ENCODE measurements around the gene WIZ. TPM values are rescaled to one million over a fixed set of nuclear protein-coding genes. Genes with fewer than 3 reads are reported as not detected.
A peak's percentile ranks its signal among the peaks of the same experiment; 100 is the strongest.

The WIZ gene
- total and polyA plus RNA-seq, 2 donors, result 2.9 to 13.3 TPM

- Histone ChIP-seq H3K9me3 (ENCODE audit: control insufficient read depth in 2 of 2, insufficient read depth in 1 of 2, low read length in 1 of 2) (peaks cover 0 to 1% of the 10 kb centered on the region in 2 donors), H3K4me1 (ENCODE audit: control insufficient read depth in 2 of 2, insufficient read depth in 2 of 2, low read length in 2 of 2) (peaks cover 6 to 22% of the 10 kb centered on the region in 2 donors), H3K4me3 (ENCODE audit: low read length in 2 of 2) (no peak overlapping the region), H3K27me3 (ENCODE audit: control insufficient read depth in 2 of 2, insufficient read depth in 1 of 2, low read length in 1 of 2) (no peaks in the 10 kb centered on the region), H3K36me3 (ENCODE audit: control insufficient read depth in 2 of 2, insufficient read depth in 2 of 2, low read length in 1 of 2) (peaks cover 0 to 7% of the 10 kb centered on the region in 2 donors), H3K27ac (ENCODE audit: low read depth in 1 of 2, low read length in 1 of 2) (no peak overlapping the region)
- 95% methylated on average over 2 of the region's 2 CpGs for WGBS
- no peak for DNase-seq (ENCODE audit: low read depth in 6 of 9, low spot score in 9 of 9)
Observed at GRCh38 chr19:15381429-15381828, 68.3 kb downstream of the WIZ start.

- Histone ChIP-seq H3K36me3 (ENCODE audit: control insufficient read depth in 2 of 2, insufficient read depth in 2 of 2, low read length in 1 of 2) (peaks cover 1 to 9% of the 10 kb centered on the region in 2 donors), H3K4me3 (ENCODE audit: low read length in 2 of 2) (peak overlapping the region; percentile 94 to 99), H3K27me3 (ENCODE audit: control insufficient read depth in 2 of 2, insufficient read depth in 1 of 2, low read length in 1 of 2) (no peaks in the 10 kb centered on the region), H3K4me1 (ENCODE audit: control insufficient read depth in 2 of 2, insufficient read depth in 2 of 2, low read length in 2 of 2) (peaks cover 6 to 22% of the 10 kb centered on the region in 2 donors), H3K9me3 (ENCODE audit: control insufficient read depth in 2 of 2, insufficient read depth in 1 of 2, low read length in 1 of 2) (peaks cover 0 to 1% of the 10 kb centered on the region in 2 donors), H3K27ac (ENCODE audit: low read depth in 1 of 2, low read length in 1 of 2) (peak overlapping the region in 1 of 2 donors; percentile 83)
- peak in 1 of 9 donors; percentile 11 for DNase-seq (ENCODE audit: low read depth in 6 of 9, low spot score in 9 of 9)
- WGBS, result 3% methylated on average over 56 of the region's 56 CpGs
Observed at GRCh38 chr19:15379999-15380647, 69.6 kb downstream of the WIZ start.

- WGBS, result under 1% methylated on average over 111 of the region's 111 CpGs
- Histone ChIP-seq H3K4me1 (ENCODE audit: control insufficient read depth in 2 of 2, insufficient read depth in 2 of 2, low read length in 2 of 2) (peaks cover 6 to 22% of the 10 kb centered on the region in 2 donors), H3K9me3 (ENCODE audit: control insufficient read depth in 2 of 2, insufficient read depth in 1 of 2, low read length in 1 of 2) (peaks cover 0 to 1% of the 10 kb centered on the region in 2 donors), H3K4me3 (ENCODE audit: low read length in 2 of 2) (peak within 1 kb of the TSS; percentile 94 to 99), H3K36me3 (ENCODE audit: control insufficient read depth in 2 of 2, insufficient read depth in 2 of 2, low read length in 1 of 2) (peaks cover 9 to 17% of the 10 kb centered on the region in 2 donors), H3K27me3 (ENCODE audit: control insufficient read depth in 2 of 2, insufficient read depth in 1 of 2, low read length in 1 of 2) (no peaks in the 10 kb centered on the region), H3K27ac (ENCODE audit: low read depth in 1 of 2, low read length in 1 of 2) (peak within 1 kb of the TSS; percentile 96 to 98)
- DNase-seq (ENCODE audit: low read depth in 6 of 9, low spot score in 9 of 9), result peak; percentile 95 to 99 (median 99)
Observed at GRCh38 chr19:15379083-15379998, 70.4 kb downstream of the WIZ start, which contains the start of gene AKAP8. Gene AKAP8, minus strand, starts transcription at chr19:15379787. Its CDS starts 56 bp downstream, at chr19:15379731.

GRCh38 chr19:15378534-15379082 lies 71.1 kb downstream of the WIZ start:
- Histone ChIP-seq H3K9me3 (ENCODE audit: control insufficient read depth in 2 of 2, insufficient read depth in 1 of 2, low read length in 1 of 2) (peaks cover 0 to 1% of the 10 kb centered on the region in 2 donors), H3K4me3 (ENCODE audit: low read length in 2 of 2) (peak overlapping the region; percentile 94 to 99), H3K27ac (ENCODE audit: low read depth in 1 of 2, low read length in 1 of 2) (peak overlapping the region; percentile 96 to 98), H3K4me1 (ENCODE audit: control insufficient read depth in 2 of 2, insufficient read depth in 2 of 2, low read length in 2 of 2) (peaks cover 6 to 22% of the 10 kb centered on the region in 2 donors), H3K27me3 (ENCODE audit: control insufficient read depth in 2 of 2, insufficient read depth in 1 of 2, low read length in 1 of 2) (no peaks in the 10 kb centered on the region), H3K36me3 (ENCODE audit: control insufficient read depth in 2 of 2, insufficient read depth in 2 of 2, low read length in 1 of 2) (peaks cover 16 to 23% of the 10 kb centered on the region in 2 donors)
- DNase-seq (ENCODE audit: low read depth in 6 of 9, low spot score in 9 of 9), result peak in 8 of 9 donors; percentile 8 to 65 (median 38)
- under 1% methylated on average over 22 of the region's 22 CpGs for WGBS

GRCh38 chr19:15374796-15375440 lies 74.8 kb downstream of the WIZ start:
- Histone ChIP-seq H3K36me3 (ENCODE audit: control insufficient read depth in 2 of 2, insufficient read depth in 2 of 2, low read length in 1 of 2) (peaks cover 51 to 53% of the 10 kb centered on the region in 2 donors), H3K4me3 (ENCODE audit: low read length in 2 of 2) (no peak overlapping the region), H3K4me1 (ENCODE audit: control insufficient read depth in 2 of 2, insufficient read depth in 2 of 2, low read length in 2 of 2) (peaks cover 6 to 15% of the 10 kb centered on the region in 2 donors)

GRCh38 chr19:15374105-15374651 lies 75.6 kb downstream of the WIZ start:
- peaks cover 6 to 15% of the 10 kb centered on the region in 2 donors for H3K4me1 ChIP-seq (ENCODE audit: control insufficient read depth in 2 of 2, insufficient read depth in 2 of 2, low read length in 2 of 2)
- H3K27me3 ChIP-seq (ENCODE audit: control insufficient read depth in 2 of 2, insufficient read depth in 1 of 2, low read length in 1 of 2), result no peaks in the 10 kb centered on the region
- H3K27ac ChIP-seq (ENCODE audit: low read depth in 1 of 2, low read length in 1 of 2), result no peak overlapping the region
- H3K4me3 ChIP-seq (ENCODE audit: low read length in 2 of 2), result no peak overlapping the region
- no peaks in the 10 kb centered on the region for H3K9me3 ChIP-seq (ENCODE audit: control insufficient read depth in 2 of 2, insufficient read depth in 1 of 2, low read length in 1 of 2)
- WGBS, result 91% methylated on average over 21 of the region's 21 CpGs
- no peak for DNase-seq (ENCODE audit: low read depth in 6 of 9, low spot score in 9 of 9)
- peaks cover 58 to 61% of the 10 kb centered on the region in 2 donors for H3K36me3 ChIP-seq (ENCODE audit: control insufficient read depth in 2 of 2, insufficient read depth in 2 of 2, low read length in 1 of 2)

More at GRCh38 chr19:15374796-15375440, 74.8 kb downstream of the WIZ start:
- DNase-seq (ENCODE audit: low read depth in 6 of 9, low spot score in 9 of 9), result no peak
- no peaks in the 10 kb centered on the region for H3K27me3 ChIP-seq (ENCODE audit: control insufficient read depth in 2 of 2, insufficient read depth in 1 of 2, low read length in 1 of 2)
- WGBS, result 95% methylated on average over 24 of the region's 24 CpGs
- peaks cover 0 to 1% of the 10 kb centered on the region in 2 donors for H3K9me3 ChIP-seq (ENCODE audit: control insufficient read depth in 2 of 2, insufficient read depth in 1 of 2, low read length in 1 of 2)
- H3K27ac ChIP-seq (ENCODE audit: low read depth in 1 of 2, low read length in 1 of 2), result no peak overlapping the region

GRCh38 chr19:15373644-15374043 lies 76.1 kb downstream of the WIZ start:
- 98% methylated on average over 22 of the region's 22 CpGs for WGBS
- H3K9me3 ChIP-seq (ENCODE audit: control insufficient read depth in 2 of 2, insufficient read depth in 1 of 2, low read length in 1 of 2), result no peaks in the 10 kb centered on the region
- H3K4me1 ChIP-seq (ENCODE audit: control insufficient read depth in 2 of 2, insufficient read depth in 2 of 2, low read length in 2 of 2), result peaks cover 6 to 15% of the 10 kb centered on the region in 2 donors
- peaks cover 63 to 66% of the 10 kb centered on the region in 2 donors for H3K36me3 ChIP-seq (ENCODE audit: control insufficient read depth in 2 of 2, insufficient read depth in 2 of 2, low read length in 1 of 2)
- H3K4me3 ChIP-seq (ENCODE audit: low read length in 2 of 2), result no peak overlapping the region
- DNase-seq (ENCODE audit: low read depth in 6 of 9, low spot score in 9 of 9), result no peak
- H3K27ac ChIP-seq (ENCODE audit: low read depth in 1 of 2, low read length in 1 of 2), result no peak overlapping the region
- H3K27me3 ChIP-seq (ENCODE audit: control insufficient read depth in 2 of 2, insufficient read depth in 1 of 2, low read length in 1 of 2), result no peaks in the 10 kb centered on the region

GRCh38 chr19:15372891-15373301 lies 76.9 kb downstream of the WIZ start:
- H3K27me3 ChIP-seq (ENCODE audit: control insufficient read depth in 2 of 2, insufficient read depth in 1 of 2, low read length in 1 of 2), result no peaks in the 10 kb centered on the region
- H3K4me3 ChIP-seq (ENCODE audit: low read length in 2 of 2), result no peak overlapping the region
- no peak overlapping the region for H3K27ac ChIP-seq (ENCODE audit: low read depth in 1 of 2, low read length in 1 of 2)
- WGBS, result 98% methylated on average over 30 of the region's 30 CpGs
- H3K4me1 ChIP-seq (ENCODE audit: control insufficient read depth in 2 of 2, insufficient read depth in 2 of 2, low read length in 2 of 2), result peaks cover 6 to 11% of the 10 kb centered on the region in 2 donors
- no peaks in the 10 kb centered on the region for H3K9me3 ChIP-seq (ENCODE audit: control insufficient read depth in 2 of 2, insufficient read depth in 1 of 2, low read length in 1 of 2)
- no peak for DNase-seq (ENCODE audit: low read depth in 6 of 9, low spot score in 9 of 9)
- H3K36me3 ChIP-seq (ENCODE audit: control insufficient read depth in 2 of 2, insufficient read depth in 2 of 2, low read length in 1 of 2), result peaks cover 71 to 74% of the 10 kb centered on the region in 2 donors
